ENCODE data around the gene POLR2L.

DNA sequence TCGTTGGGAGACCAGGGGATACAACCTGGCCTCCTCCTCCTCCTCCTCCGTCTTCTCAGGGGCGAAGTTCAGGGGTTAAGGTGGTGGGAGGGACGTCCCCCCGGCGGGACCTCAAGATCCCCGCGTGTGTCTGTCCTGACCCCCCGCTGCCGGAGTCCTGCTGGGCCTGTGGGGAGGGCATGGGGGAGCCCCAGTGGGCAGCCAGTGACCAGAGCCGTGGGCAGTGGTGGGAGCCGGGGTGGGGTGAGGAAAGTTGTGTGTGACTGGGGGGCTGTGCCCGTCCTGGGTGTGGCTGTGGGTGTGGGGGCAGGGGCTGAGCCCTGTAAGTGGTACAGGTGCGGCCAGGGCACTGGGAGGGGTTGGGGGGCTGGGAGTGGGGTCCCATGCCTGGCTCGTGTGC is 10.4 kb upstream of the POLR2L start:
- no peak for TF ChIP-seq POLR2AphosphoS5 (IDR thresholded peaks at IDR 0.05)
- TF ChIP-seq, protein P1, sequence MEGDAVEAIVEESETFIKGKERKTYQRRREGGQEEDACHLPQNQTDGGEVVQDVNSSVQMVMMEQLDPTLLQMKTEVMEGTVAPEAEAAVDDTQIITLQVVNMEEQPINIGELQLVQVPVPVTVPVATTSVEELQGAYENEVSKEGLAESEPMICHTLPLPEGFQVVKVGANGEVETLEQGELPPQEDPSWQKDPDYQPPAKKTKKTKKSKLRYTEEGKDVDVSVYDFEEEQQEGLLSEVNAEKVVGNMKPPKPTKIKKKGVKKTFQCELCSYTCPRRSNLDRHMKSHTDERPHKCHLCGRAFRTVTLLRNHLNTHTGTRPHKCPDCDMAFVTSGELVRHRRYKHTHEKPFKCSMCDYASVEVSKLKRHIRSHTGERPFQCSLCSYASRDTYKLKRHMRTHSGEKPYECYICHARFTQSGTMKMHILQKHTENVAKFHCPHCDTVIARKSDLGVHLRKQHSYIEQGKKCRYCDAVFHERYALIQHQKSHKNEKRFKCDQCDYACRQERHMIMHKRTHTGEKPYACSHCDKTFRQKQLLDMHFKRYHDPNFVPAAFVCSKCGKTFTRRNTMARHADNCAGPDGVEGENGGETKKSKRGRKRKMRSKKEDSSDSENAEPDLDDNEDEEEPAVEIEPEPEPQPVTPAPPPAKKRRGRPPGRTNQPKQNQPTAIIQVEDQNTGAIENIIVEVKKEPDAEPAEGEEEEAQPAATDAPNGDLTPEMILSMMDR (IDR thresholded peaks at IDR 0.05) = no peak
- TF ChIP-seq POLR2A (IDR thresholded peaks at IDR 0.05) = no peak
- TF ChIP-seq EP300 (IDR thresholded peaks at IDR 0.05) = no peak
